ENCODE measurements around the gene OR5V1.
"Not testable (repeated sequence)": the region's sequence is repeated elsewhere in the genome, so short reads cannot be mapped to it uniquely, and the experiment has no call there.

The OR5V1 gene

GRCh38 chr6:29368765-29369164 is at the start of gene OR5V1:
OR5V1 (minus strand) TSS chr6:29368865; CDS start chr6:29356195, 12,670 bp downstream.
- no peak for DNase-seq (ENCODE audit: low read depth in 4 of 4, low spot score in 1 of 4)

GRCh38 chr6:29414588-29414987 is 45.9 kb upstream of the OR5V1 start, which contains the start of gene OR12D1:
OR12D1 (plus strand) TSS chr6:29414928.
- no peak for DNase-seq (ENCODE audit: low read depth in 4 of 4, low spot score in 1 of 4)

GRCh38 chr6:29403801-29404200 is 35.1 kb upstream of the OR5V1 start:
- DNase-seq (ENCODE audit: low read depth in 4 of 4, low spot score in 1 of 4): no peak

GRCh38 chr6:29399525-29399924 is 30.9 kb upstream of the OR5V1 start:
- no peak for DNase-seq (ENCODE audit: low read depth in 4 of 4, low spot score in 1 of 4)

- no peak for DNase-seq (ENCODE audit: low read depth in 4 of 4, low spot score in 1 of 4)
These were observed 26.7 kb upstream of the OR5V1 start, which contains the start of gene OR12D2 for GRCh38 chr6:29395331-29395730. OR12D2 (plus strand) TSS chr6:29395631; CDS start chr6:29396700, 1,069 bp downstream.

GRCh38 chr6:29388533-29388932 is 19.9 kb upstream of the OR5V1 start:
- no peak for DNase-seq (ENCODE audit: low read depth in 4 of 4, low spot score in 1 of 4)

- DNase-seq (ENCODE audit: low read depth in 4 of 4, low spot score in 1 of 4): no peak
These were observed 7.3 kb upstream of the OR5V1 start for GRCh38 chr6:29376003-29376402.

GRCh38 chr6:29375191-29375590 is 6.5 kb upstream of the OR5V1 start, which contains the start of gene OR12D3:
OR12D3 (minus strand) TSS chr6:29375291; CDS start chr6:29375287, 4 bp downstream.
- DNase-seq (ENCODE audit: low read depth in 4 of 4, low spot score in 1 of 4): no peak

- no peak for DNase-seq (ENCODE audit: low read depth in 4 of 4, low spot score in 1 of 4)
These were observed 13.1 kb downstream of the OR5V1 start for GRCh38 chr6:29355603-29356002.

GRCh38 chr6:29354980-29355379 is 13.7 kb downstream of the OR5V1 start:
- DNase-seq (ENCODE audit: low read depth in 4 of 4, low spot score in 1 of 4): no peak

- DNase-seq (ENCODE audit: low read depth in 4 of 4, low spot score in 1 of 4): not testable (repeated sequence)
These were observed 19.3 kb downstream of the OR5V1 start for GRCh38 chr6:29349348-29349747.

GRCh38 chr6:29345380-29345779 is 23.3 kb downstream of the OR5V1 start:
- DNase-seq (ENCODE audit: low read depth in 4 of 4, low spot score in 1 of 4): no peak

- no peak for DNase-seq (ENCODE audit: low read depth in 4 of 4, low spot score in 1 of 4)
These were observed 32.4 kb downstream of the OR5V1 start for GRCh38 chr6:29336269-29336668.

- DNase-seq (ENCODE audit: low read depth in 4 of 4, low spot score in 1 of 4): no peak
These were observed 36.0 kb downstream of the OR5V1 start for GRCh38 chr6:29332676-29333075.

GRCh38 chr6:29325777-29326176 is 42.9 kb downstream of the OR5V1 start:
- DNase-seq (ENCODE audit: low read depth in 4 of 4, low spot score in 1 of 4): no peak

- not testable (repeated sequence) for DNase-seq (ENCODE audit: low read depth in 4 of 4, low spot score in 1 of 4)
These were observed 45.3 kb downstream of the OR5V1 start for GRCh38 chr6:29323332-29323731.

- no peak for DNase-seq (ENCODE audit: low read depth in 4 of 4, low spot score in 1 of 4)
These were observed 48.7 kb downstream of the OR5V1 start for GRCh38 chr6:29319931-29320330.

All from stimulated activated CD4-positive, alpha-beta T cell treated with anti-CD3 and anti-CD28 coated beads, Interleukin-1b, Interleukin-23, amount 100 ng/mL, for 24 hours (primary cell).